Left ventricle myocardium inferior (tissue), 1 donor: ENCODE measurements around the gene CALML6. TPM values are rescaled to one million over a fixed set of nuclear protein-coding genes. Genes with fewer than 3 reads are reported as not detected.
"Not testable (repeated sequence)": the region's sequence is repeated elsewhere in the genome, so short reads cannot be mapped to it uniquely, and the experiment has no call there.

Experiments
- DNase-seq: peaks from one replicate; pipeline ENCODE4 v3.0.0-alpha.2; 2020
- H3K27ac ChIP-seq: fragments of 200-600 bp; replicated peaks from 2 replicates; pipeline ENCODE4 v1.8.0; 2021
- H3K27me3 ChIP-seq: fragments of 200-600 bp; 2 replicates; pipeline ENCODE4 v1.8.0; 2021; ENCODE audit warnings: low read depth
- H3K36me3 ChIP-seq: fragments of 200-600 bp; 2 replicates; pipeline ENCODE4 v1.8.0; 2021
- H3K4me1 ChIP-seq: fragments of 200-600 bp; 2 replicates; pipeline ENCODE4 v1.8.0; 2021
- H3K4me3 ChIP-seq: fragments of 200-600 bp; 2 replicates; pipeline ENCODE4 v1.8.0; 2021; ENCODE audit warnings: mild to moderate bottlenecking, moderate library complexity
- H3K9me3 ChIP-seq: fragments of 200-600 bp; replicated peaks from 2 replicates; pipeline ENCODE4 v1.8.0; 2021
- CTCF ChIP-seq: fragments of 200-600 bp; IDR thresholded peaks from 2 replicates; pipeline ENCODE4 v1.8.0; 2021; ENCODE audit warnings: antibody characterized with exemption, mild to moderate bottlenecking, borderline replicate concordance
- intact Hi-C: fragments of 100-400 bp; cut with micrococcal nuclease; formaldehyde crosslinking; loops from one replicate; pipeline ENCODE4 v1.11.0; 2022
- total RNA-seq: library from RNA; stranded (reverse); fragmentation: NEBNext Ultra II Directional; extraction: Animal tissue kit (Norgen Biotek cat#: 25700); gene quantifications from one replicate; pipeline ENCODE4 v1.2.1, GENCODE V29; 2021
- donor health status: DM: no; HTN: yes; CAD: no; lungs with severe emphysema.

The CALML6 gene
- total RNA-seq, 1 donor from 2014 or later: not detected

- Histone ChIP-seq H3K9me3 (no peaks in the 10 kb centered on the region), H3K27me3 (no peaks in the 10 kb centered on the region), H3K4me3 (no peak overlapping the region), H3K4me1 (peaks cover 97% of the 10 kb centered on the region), H3K36me3 (peaks cover 4% of the 10 kb centered on the region), H3K27ac (no peak overlapping the region)
- DNase-seq: no peak
- no peak for TF ChIP-seq CTCF
- intact Hi-C loops: no loop called here
Observed at GRCh38 chr1:1880617-1881312, 34.3 kb upstream of the CALML6 start.

GRCh38 chr1:1881727-1882126, 33.3 kb upstream of the CALML6 start:
- H3K36me3 ChIP-seq: peaks cover 4% of the 10 kb centered on the region
- H3K9me3 ChIP-seq: no peaks in the 10 kb centered on the region
- H3K27ac ChIP-seq: peak overlapping the region; percentile 3
- intact Hi-C loops: no loop called here
- no peaks in the 10 kb centered on the region for H3K27me3 ChIP-seq
- peaks cover 97% of the 10 kb centered on the region for H3K4me1 ChIP-seq
- TF ChIP-seq CTCF: no peak
- DNase-seq: no peak
- no peak overlapping the region for H3K4me3 ChIP-seq

- no peaks in the 10 kb centered on the region for H3K27me3 ChIP-seq
- H3K9me3 ChIP-seq: no peaks in the 10 kb centered on the region
- intact Hi-C loops: no loop called here
- H3K36me3 ChIP-seq: peaks cover 4% of the 10 kb centered on the region
- no peak for TF ChIP-seq CTCF
- H3K4me3 ChIP-seq: no peak overlapping the region
- DNase-seq: no peak
- peak overlapping the region; percentile 28 for H3K27ac ChIP-seq
- H3K4me1 ChIP-seq: peaks cover 97% of the 10 kb centered on the region
Observed at GRCh38 chr1:1883092-1883873, 31.8 kb upstream of the CALML6 start.

GRCh38 chr1:1883890-1884289, 31.2 kb upstream of the CALML6 start:
- H3K9me3 ChIP-seq, H3K4me3 ChIP-seq, DNase-seq, H3K27me3 ChIP-seq, H3K36me3 ChIP-seq, intact Hi-C loops: not testable (repeated sequence)
- H3K4me1 ChIP-seq: peaks cover 97% of the 10 kb centered on the region
- peak overlapping the region; percentile 28 for H3K27ac ChIP-seq

- intact Hi-C loops: no loop called here
Observed at GRCh38 chr1:1889090-1889750, 25.8 kb upstream of the CALML6 start.

More at GRCh38 chr1:1889090-1889750, 25.8 kb upstream of the CALML6 start:
- H3K4me1 ChIP-seq: peaks cover 82% of the 10 kb centered on the region
- H3K27ac ChIP-seq: peak overlapping the region; percentile 97
- no peaks in the 10 kb centered on the region for H3K36me3 ChIP-seq
- DNase-seq: no peak
- no peak for TF ChIP-seq CTCF
- no peaks in the 10 kb centered on the region for H3K27me3 ChIP-seq
- H3K4me3 ChIP-seq: peak overlapping the region; percentile 96
- H3K9me3 ChIP-seq: no peaks in the 10 kb centered on the region
